Right lobe of liver (tissue), 4 donors: ENCODE measurements around the gene UQCC5.

Experiments
- POLR2A ChIP-seq: fragments of 450-650 bp; IDR thresholded peaks from one replicate; pipeline ENCODE4 v1.6.1; 2017; ENCODE audit warnings: antibody characterized with exemption, mild to moderate bottlenecking
- TF ChIP-seq, protein P1 (sequence below), 4 donors: fragments of 200-600 bp in 3 of 4; fragments of 450-650 bp in 1 of 4; IDR thresholded peaks; one replicate each; pipeline versions ENCODE4 v1.5.1 to v1.8.0; 2016 to 2022; ENCODE audit warnings: antibody characterized with exemption in 4 of 4, mild to moderate bottlenecking in 2 of 4
- donor health status: DM: no; HTN: no; CAD: no.
- donor health status: DM: no; HTN: no; CAD: no.
- donor health status: DM: no; HTN: yes; CAD: no.

DNA sequence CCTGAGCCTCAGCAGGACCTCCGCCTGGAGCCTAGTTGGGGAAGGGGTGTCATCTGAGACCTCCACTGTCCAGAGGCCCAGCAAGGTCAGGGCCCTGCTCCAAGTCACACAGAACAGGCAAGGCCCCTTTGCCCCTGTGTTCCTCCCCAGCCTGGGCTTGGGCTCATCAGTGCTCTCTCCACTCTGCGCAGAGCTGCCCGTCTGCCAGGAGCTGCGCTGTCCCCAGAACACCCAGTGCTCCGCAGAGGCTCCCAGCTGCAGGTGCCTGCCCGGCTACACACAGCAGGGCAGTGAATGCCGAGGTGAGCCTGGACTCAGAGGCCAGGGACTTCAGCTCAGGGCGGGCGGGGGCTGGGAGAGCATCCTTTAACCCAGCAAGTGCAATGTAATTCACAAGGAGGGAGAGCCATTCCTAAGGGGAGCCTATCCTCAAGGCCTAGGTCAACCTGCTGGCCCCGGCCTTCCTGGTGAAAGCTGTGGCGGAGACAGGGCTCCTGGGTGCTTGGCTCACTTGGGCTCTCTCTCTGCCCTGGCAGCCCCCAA, 33.5 kb upstream of the UQCC5 start:
- TF ChIP-seq, protein P1, sequence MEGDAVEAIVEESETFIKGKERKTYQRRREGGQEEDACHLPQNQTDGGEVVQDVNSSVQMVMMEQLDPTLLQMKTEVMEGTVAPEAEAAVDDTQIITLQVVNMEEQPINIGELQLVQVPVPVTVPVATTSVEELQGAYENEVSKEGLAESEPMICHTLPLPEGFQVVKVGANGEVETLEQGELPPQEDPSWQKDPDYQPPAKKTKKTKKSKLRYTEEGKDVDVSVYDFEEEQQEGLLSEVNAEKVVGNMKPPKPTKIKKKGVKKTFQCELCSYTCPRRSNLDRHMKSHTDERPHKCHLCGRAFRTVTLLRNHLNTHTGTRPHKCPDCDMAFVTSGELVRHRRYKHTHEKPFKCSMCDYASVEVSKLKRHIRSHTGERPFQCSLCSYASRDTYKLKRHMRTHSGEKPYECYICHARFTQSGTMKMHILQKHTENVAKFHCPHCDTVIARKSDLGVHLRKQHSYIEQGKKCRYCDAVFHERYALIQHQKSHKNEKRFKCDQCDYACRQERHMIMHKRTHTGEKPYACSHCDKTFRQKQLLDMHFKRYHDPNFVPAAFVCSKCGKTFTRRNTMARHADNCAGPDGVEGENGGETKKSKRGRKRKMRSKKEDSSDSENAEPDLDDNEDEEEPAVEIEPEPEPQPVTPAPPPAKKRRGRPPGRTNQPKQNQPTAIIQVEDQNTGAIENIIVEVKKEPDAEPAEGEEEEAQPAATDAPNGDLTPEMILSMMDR (IDR thresholded peaks at IDR 0.05): no peak
- TF ChIP-seq POLR2A: no peak
